NCI-H2196 (cell line): ENCODE results near the gene HJV.
A peak's percentile ranks its signal among the peaks of the same experiment; 100 is the strongest.
"Not testable (repeated sequence)": the region's sequence is repeated elsewhere in the genome, so short reads cannot be mapped to it uniquely, and the experiment has no call there.

Experiments
- DNase-seq: peaks from one replicate; lab custom pipeline; 2025; ENCODE audit not compliant: unreplicated experiment; lab: John Stamatoyannopoulos, UW

Gene HJV

GRCh38 chr1:146021622-146022402 lies at the start of gene HJV:
HJV (minus strand) TSS chr1:146021735; CDS start chr1:146020231, 1,504 bp downstream.
- no peak for DNase-seq

- DNase-seq, result not testable (repeated sequence)
These were observed 37.6 kb upstream of the HJV start for GRCh38 chr1:146059148-146059547.

GRCh38 chr1:146051852-146052676 lies 30.5 kb upstream of the HJV start:
- peak; percentile 83 for DNase-seq

- DNase-seq, result no peak
These were observed 29.9 kb upstream of the HJV start for GRCh38 chr1:146051452-146051851.

GRCh38 chr1:146050652-146050963 lies 29.1 kb upstream of the HJV start:
- DNase-seq, result not testable (repeated sequence)

- not testable (repeated sequence) for DNase-seq
These were observed 28.5 kb upstream of the HJV start for GRCh38 chr1:146049866-146050651.

GRCh38 chr1:146049436-146049835 lies 27.9 kb upstream of the HJV start:
- no peak for DNase-seq

- not testable (repeated sequence) for DNase-seq
These were observed 27.1 kb upstream of the HJV start for GRCh38 chr1:146048514-146049115.

GRCh38 chr1:146046664-146047063 lies 25.1 kb upstream of the HJV start:
- DNase-seq, result no peak

GRCh38 chr1:146039844-146040194 lies 18.3 kb upstream of the HJV start:
- DNase-seq, result no peak

GRCh38 chr1:146036965-146037646 lies 15.6 kb upstream of the HJV start:
- peak; percentile 84 for DNase-seq

- DNase-seq, result no peak
These were observed 14.9 kb upstream of the HJV start for GRCh38 chr1:146036241-146036964.

- DNase-seq, result no peak
These were observed 13.5 kb upstream of the HJV start for GRCh38 chr1:146035048-146035423.

- peak; percentile 67 for DNase-seq
These were observed 11.2 kb upstream of the HJV start for GRCh38 chr1:146032631-146033219.

GRCh38 chr1:146031476-146031875 lies 9.9 kb upstream of the HJV start:
- DNase-seq, result no peak

GRCh38 chr1:146029117-146029516 lies 7.6 kb upstream of the HJV start:
- no peak for DNase-seq

- DNase-seq, result not testable (repeated sequence)
These were observed 5.1 kb upstream of the HJV start for GRCh38 chr1:146026650-146027049.

GRCh38 chr1:146025787-146026495 lies 4.4 kb upstream of the HJV start:
- not testable (repeated sequence) for DNase-seq
